ENCODE data around the gene WWOX. TPM values are rescaled to one million over a fixed set of nuclear protein-coding genes. Genes with fewer than 3 reads are reported as not detected.

The WWOX gene
- total RNA-seq, 1 donor from 2014 or later = 34.9 TPM

DNA sequence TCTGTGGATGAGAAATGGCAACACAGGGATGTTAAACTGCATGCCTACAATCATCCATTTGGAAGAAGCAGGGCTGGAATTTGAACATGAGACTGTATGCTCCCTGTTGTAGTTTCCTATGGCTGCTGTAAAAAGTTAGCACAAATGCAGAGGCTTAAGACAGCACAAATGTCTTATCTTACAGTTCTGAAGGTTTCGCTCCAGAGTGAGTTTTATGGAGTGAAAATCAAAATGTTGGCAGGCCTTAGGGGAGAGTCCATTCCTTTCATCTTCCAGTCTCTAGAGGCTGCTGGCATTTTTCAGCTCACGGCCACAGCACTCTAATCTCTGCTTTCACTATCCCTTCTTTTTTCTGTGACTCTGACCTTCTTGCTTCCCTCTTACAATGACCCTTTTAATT is 660.1 kb downstream of the WWOX start:
- Histone ChIP-seq H3K4me3 (ENCODE audit: low read depth, low read length) (no peak overlapping the region), H3K36me3 (ENCODE audit: control insufficient read depth, insufficient read depth, low read length) (no peaks in the 10 kb centered on the region), H3K27me3 (ENCODE audit: control insufficient read depth, insufficient read depth, low read length) (no peaks in the 10 kb centered on the region)
- no peak for DNase-seq (ENCODE audit: low read depth)
- TF ChIP-seq, protein P1, sequence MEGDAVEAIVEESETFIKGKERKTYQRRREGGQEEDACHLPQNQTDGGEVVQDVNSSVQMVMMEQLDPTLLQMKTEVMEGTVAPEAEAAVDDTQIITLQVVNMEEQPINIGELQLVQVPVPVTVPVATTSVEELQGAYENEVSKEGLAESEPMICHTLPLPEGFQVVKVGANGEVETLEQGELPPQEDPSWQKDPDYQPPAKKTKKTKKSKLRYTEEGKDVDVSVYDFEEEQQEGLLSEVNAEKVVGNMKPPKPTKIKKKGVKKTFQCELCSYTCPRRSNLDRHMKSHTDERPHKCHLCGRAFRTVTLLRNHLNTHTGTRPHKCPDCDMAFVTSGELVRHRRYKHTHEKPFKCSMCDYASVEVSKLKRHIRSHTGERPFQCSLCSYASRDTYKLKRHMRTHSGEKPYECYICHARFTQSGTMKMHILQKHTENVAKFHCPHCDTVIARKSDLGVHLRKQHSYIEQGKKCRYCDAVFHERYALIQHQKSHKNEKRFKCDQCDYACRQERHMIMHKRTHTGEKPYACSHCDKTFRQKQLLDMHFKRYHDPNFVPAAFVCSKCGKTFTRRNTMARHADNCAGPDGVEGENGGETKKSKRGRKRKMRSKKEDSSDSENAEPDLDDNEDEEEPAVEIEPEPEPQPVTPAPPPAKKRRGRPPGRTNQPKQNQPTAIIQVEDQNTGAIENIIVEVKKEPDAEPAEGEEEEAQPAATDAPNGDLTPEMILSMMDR (IDR thresholded peaks at IDR 0.05; ENCODE audit: insufficient read depth, low read length, poor library complexity, severe bottlenecking) = no peak

- Histone ChIP-seq H3K27me3 (ENCODE audit: control insufficient read depth, insufficient read depth, low read length) (no peaks in the 10 kb centered on the region), H3K36me3 (ENCODE audit: control insufficient read depth, insufficient read depth, low read length) (no peaks in the 10 kb centered on the region), H3K4me3 (ENCODE audit: low read depth, low read length) (no peak overlapping the region)
- DNase-seq (ENCODE audit: low read depth) = no peak
- TF ChIP-seq, protein P1 (IDR thresholded peaks at IDR 0.05; ENCODE audit: insufficient read depth, low read length, poor library complexity, severe bottlenecking) = no peak
These were observed 661.2 kb downstream of the WWOX start for GRCh38 chr16:78760611-78761010.

- no peak for DNase-seq (ENCODE audit: low read depth)
- no peaks in the 10 kb centered on the region for H3K36me3 ChIP-seq (ENCODE audit: control insufficient read depth, insufficient read depth, low read length)
- TF ChIP-seq, protein P1 (IDR thresholded peaks at IDR 0.05; ENCODE audit: insufficient read depth, low read length, poor library complexity, severe bottlenecking) = no peak
- no peaks in the 10 kb centered on the region for H3K27me3 ChIP-seq (ENCODE audit: control insufficient read depth, insufficient read depth, low read length)
- no peak overlapping the region for H3K4me3 ChIP-seq (ENCODE audit: low read depth, low read length)
These were observed 662.0 kb downstream of the WWOX start for GRCh38 chr16:78761427-78761826.

DNA sequence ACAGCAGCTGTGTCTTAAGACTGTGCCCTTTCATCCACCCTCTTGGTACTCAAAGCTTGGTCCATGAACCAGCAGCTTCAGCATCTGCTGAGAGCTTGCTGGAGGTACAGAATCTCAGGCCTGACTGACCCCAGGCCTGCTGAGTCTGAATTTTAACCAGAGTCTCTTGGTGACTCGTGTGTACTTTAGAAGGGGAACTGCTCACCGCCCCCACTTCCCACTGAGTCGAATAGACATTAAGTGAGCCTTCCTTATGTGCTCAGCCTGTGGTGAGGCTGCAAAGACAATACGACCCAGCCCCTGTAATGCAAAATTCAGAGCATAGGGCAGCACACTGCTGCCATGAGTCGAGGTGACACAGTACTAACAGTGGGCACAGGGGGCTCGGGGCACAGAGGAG is 662.8 kb downstream of the WWOX start:
- Histone ChIP-seq H3K4me3 (ENCODE audit: low read depth, low read length) (no peak overlapping the region), H3K36me3 (ENCODE audit: control insufficient read depth, insufficient read depth, low read length) (no peaks in the 10 kb centered on the region), H3K27me3 (ENCODE audit: control insufficient read depth, insufficient read depth, low read length) (no peaks in the 10 kb centered on the region)
- TF ChIP-seq, protein P1 (IDR thresholded peaks at IDR 0.05; ENCODE audit: insufficient read depth, low read length, poor library complexity, severe bottlenecking) = no peak
- DNase-seq (ENCODE audit: low read depth) = no peak

DNA sequence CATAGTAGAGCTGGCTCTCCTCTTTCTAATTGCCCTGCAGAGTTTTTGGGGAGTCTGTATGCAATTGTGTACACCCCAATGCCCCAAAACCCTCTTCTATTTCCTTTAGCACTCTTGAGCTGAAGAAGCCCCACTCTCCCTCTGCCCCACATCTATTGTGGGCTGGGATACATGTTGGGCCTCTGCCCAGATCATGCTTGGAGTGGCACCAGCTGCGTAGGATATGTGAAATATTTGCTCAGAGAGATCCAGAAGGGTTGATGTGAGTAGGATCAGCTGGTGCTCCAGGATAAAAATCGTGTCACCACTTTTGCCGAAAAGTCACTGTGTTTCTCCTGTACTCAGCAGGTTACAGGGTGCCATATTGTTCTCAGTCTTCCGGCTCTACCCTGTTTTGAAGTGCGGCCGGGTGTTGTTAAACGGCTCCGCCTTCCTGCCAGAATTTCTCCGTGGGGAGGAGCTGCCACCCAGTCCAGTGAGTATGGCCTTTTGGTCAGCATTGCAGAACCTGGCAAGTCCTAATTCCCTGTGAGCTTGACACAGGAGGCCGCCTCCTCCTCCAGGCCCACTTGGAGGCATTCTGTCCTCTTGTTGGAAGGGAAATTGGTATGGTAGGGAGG is 664.5 kb downstream of the WWOX start:
- no peak overlapping the region for H3K4me3 ChIP-seq (ENCODE audit: low read depth, low read length)
- TF ChIP-seq, protein P1 (IDR thresholded peaks at IDR 0.05; ENCODE audit: insufficient read depth, low read length, poor library complexity, severe bottlenecking) = no peak
- no peaks in the 10 kb centered on the region for H3K27me3 ChIP-seq (ENCODE audit: control insufficient read depth, insufficient read depth, low read length)
- H3K36me3 ChIP-seq (ENCODE audit: control insufficient read depth, insufficient read depth, low read length) = no peaks in the 10 kb centered on the region
- no peak for DNase-seq (ENCODE audit: low read depth)

DNA sequence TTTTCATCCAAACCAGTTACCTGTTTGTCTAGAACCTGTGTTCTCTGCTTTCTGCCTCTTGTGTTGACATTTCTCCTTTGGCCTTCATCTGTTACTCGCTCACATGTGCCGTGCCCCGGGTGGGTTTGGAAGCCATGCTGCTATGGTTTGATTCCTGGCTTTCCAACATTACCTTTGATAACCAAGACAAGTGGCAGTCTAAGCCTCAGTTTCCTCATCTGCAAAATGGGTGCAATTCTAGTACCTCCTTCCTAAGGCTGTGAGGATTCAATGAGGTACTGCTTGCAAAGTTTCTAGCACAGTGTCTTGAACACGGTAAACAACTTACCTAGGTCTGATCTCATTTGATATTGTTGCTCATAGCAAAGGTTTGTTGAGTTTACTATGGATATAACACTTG is 665.0 kb downstream of the WWOX start:
- no peak for DNase-seq (ENCODE audit: low read depth)
- H3K36me3 ChIP-seq (ENCODE audit: control insufficient read depth, insufficient read depth, low read length) = no peaks in the 10 kb centered on the region
- TF ChIP-seq, protein P1 (IDR thresholded peaks at IDR 0.05; ENCODE audit: insufficient read depth, low read length, poor library complexity, severe bottlenecking) = no peak
- no peak overlapping the region for H3K4me3 ChIP-seq (ENCODE audit: low read depth, low read length)
- no peaks in the 10 kb centered on the region for H3K27me3 ChIP-seq (ENCODE audit: control insufficient read depth, insufficient read depth, low read length)

Data from kidney epithelial cell (primary cell).